Prostate gland (tissue), 2 donors: ENCODE measurements around the gene LMNA.
"Not testable (repeated sequence)": the region's sequence is repeated elsewhere in the genome, so short reads cannot be mapped to it uniquely, and the experiment has no call there.

ENCODE experiments used
- CTCF ChIP-seq, 4 experiments: fragments of 200-600 bp in 2 of 4; fragments of 450-650 bp in 2 of 4; sonication (generic) in 2 of 4; IDR thresholded peaks; 1 replicate in 3 of 4; 2 replicates in 1 of 4; pipeline ENCODE4 v1.5.1; 2016 to 2019; ENCODE audit warnings: antibody characterized with exemption in 4 of 4, mild to moderate bottlenecking in 2 of 4, moderate library complexity in 2 of 4
- POLR2A ChIP-seq: fragments of 450-650 bp; IDR thresholded peaks from one replicate; pipeline ENCODE4 v1.6.1; 2016; ENCODE audit warnings: antibody characterized with exemption, mild to moderate bottlenecking
- POLR2AphosphoS5 ChIP-seq: sonication (generic); formaldehyde crosslinking; IDR thresholded peaks from one replicate; pipeline ENCODE4 v1.6.1; 2017; ENCODE audit warnings: antibody characterized with exemption

- not testable (repeated sequence) for TF ChIP-seq CTCF (IDR thresholded peaks at IDR 0.05); POLR2A; POLR2AphosphoS5
Measured at GRCh38 chr1:156181391-156181924, 66.9 kb downstream of the LMNA start.
